Body of pancreas (tissue), 4 donors: ENCODE results near the gene KRTAP4-2. TPM values are rescaled to one million over a fixed set of nuclear protein-coding genes. Genes with fewer than 3 reads are reported as not detected.
"Not testable (repeated sequence)": the region's sequence is repeated elsewhere in the genome, so short reads cannot be mapped to it uniquely, and the experiment has no call there.

Experiments
- ATAC-seq: fragments of 150-250 bp; one replicate; pipeline ENCODE4 v1.9.1; 2016
- DNase-seq, 4 donors: peaks; one replicate each; pipeline ENCODE4 v3.0.0-alpha.2; 2019
- H3K27ac ChIP-seq, 4 donors: fragments of 200-600 bp; sonication (generic); 1 replicate in 3 of 4; 2 replicates in 1 of 4; pipeline versions ENCODE4 v1.5.1 to v1.6.1; 2016 to 2019; ENCODE audit warnings: mild to moderate bottlenecking in 1 of 4, mixed read lengths in 1 of 4, moderate library complexity in 1 of 4
- H3K27me3 ChIP-seq, 2 donors: fragments of 200-600 bp; sonication (generic); one replicate each; pipeline ENCODE4 v1.6.0; 2016; ENCODE audit warnings: mild to moderate bottlenecking in 1 of 2
- H3K36me3 ChIP-seq, 2 donors: fragments of 200-600 bp; sonication (generic); replicated peaks in 1 of 2; 2 replicates each; pipeline ENCODE4 v1.5.1; 2016; ENCODE audit warnings: low read depth in 2 of 2; ENCODE audit not compliant: insufficient read depth in 1 of 2
- H3K4me1 ChIP-seq: fragments of 200-600 bp; sonication (generic); one replicate; pipeline ENCODE4 v1.6.0; 2016
- H3K4me3 ChIP-seq, 2 donors: fragments of 200-600 bp; sonication (generic); 1 replicate in 1 of 2; 2 replicates in 1 of 2; pipeline ENCODE4 v1.5.1; 2016 to 2019
- H3K9me3 ChIP-seq, 3 donors: fragments of 200-600 bp; sonication (generic); 1 replicate in 2 of 3; 2 replicates in 1 of 3; pipeline ENCODE4 v1.5.1; 2016
- CTCF ChIP-seq, 7 experiments: fragments of 450-650 bp in 4 of 7; fragments of 200-600 bp in 3 of 7; sonication (generic) in 3 of 7; IDR thresholded peaks; one replicate each; pipeline ENCODE4 v1.5.1; 2016 to 2019; ENCODE audit warnings: antibody characterized with exemption in 7 of 7
- POLR2A ChIP-seq, 3 donors: fragments of 450-650 bp; IDR thresholded peaks; one replicate each; pipeline ENCODE4 v1.6.1; 2016; ENCODE audit warnings: antibody characterized with exemption in 3 of 3, mild to moderate bottlenecking in 2 of 3
- WGBS, 2 donors: methylation state at CpG; one replicate each; pipeline ENCODE4 v1.1.5; 2017; 5-methylcytosine and 5-hydroxymethylcytosine counted together
- intact Hi-C: fragments of 100-400 bp; cut with DNase I; formaldehyde crosslinking; loops from one replicate; pipeline ENCODE4 v1.15.1; 2023
- total RNA-seq, 2 donors: library from RNA; depleted of rRNA; stranded (reverse); fragments of >200 nt; gene quantifications; one replicate each; pipeline ENCODE4 v1.1.0, GENCODE V29; 2016

KRTAP4-2 gene
- total RNA-seq, 2 donors from 2014 or later: not detected

GRCh38 chr17:41145261-41145660, 32.8 kb downstream of the KRTAP4-2 start:
- H3K36me3 ChIP-seq: no peaks in the 10 kb centered on the region
- ATAC-seq: no peak

GRCh38 chr17:41144846-41145245, 33.2 kb downstream of the KRTAP4-2 start:
- ATAC-seq: no peak

More at GRCh38 chr17:41145261-41145660, 32.8 kb downstream of the KRTAP4-2 start:
- Histone ChIP-seq H3K27ac (no peak overlapping the region), H3K4me1 (no peaks in the 10 kb centered on the region), H3K4me3 (no peak overlapping the region), H3K9me3 (no peaks in the 10 kb centered on the region), H3K27me3 (no peaks in the 10 kb centered on the region)
- TF ChIP-seq CTCF (IDR thresholded peaks at IDR 0.05) (no peak), POLR2A (IDR thresholded peaks at IDR 0.05) (no peak)
- intact Hi-C loops: no loop called here
- 54 to 70% methylated on average over 2 of the region's 2 CpGs for WGBS, 2 donors
- DNase-seq: no peak

GRCh38 chr17:41141361-41141760, 36.7 kb downstream of the KRTAP4-2 start:
- Histone ChIP-seq H3K36me3 (no peaks in the 10 kb centered on the region), H3K27me3 (no peaks in the 10 kb centered on the region), H3K4me3 (no peak overlapping the region), H3K27ac (no peak overlapping the region), H3K9me3 (no peaks in the 10 kb centered on the region), H3K4me1 (no peaks in the 10 kb centered on the region)
- TF ChIP-seq CTCF (IDR thresholded peaks at IDR 0.05) (no peak), POLR2A (IDR thresholded peaks at IDR 0.05) (no peak)
- intact Hi-C loops: no loop called here
- DNase-seq (no peak), ATAC-seq (no peak)

More at GRCh38 chr17:41144846-41145245, 33.2 kb downstream of the KRTAP4-2 start:
- Histone ChIP-seq H3K36me3 (no peaks in the 10 kb centered on the region), H3K4me3 (no peak overlapping the region), H3K27me3 (no peaks in the 10 kb centered on the region), H3K27ac (no peak overlapping the region), H3K9me3 (no peaks in the 10 kb centered on the region), H3K4me1 (no peaks in the 10 kb centered on the region)
- DNase-seq: no peak
- intact Hi-C loops: no loop called here
- TF ChIP-seq CTCF (IDR thresholded peaks at IDR 0.05) (no peak), POLR2A (IDR thresholded peaks at IDR 0.05) (no peak)
- 77 to 79% methylated on average over 1 of the region's 1 CpG for WGBS, 2 donors

GRCh38 chr17:41140360-41141131, 37.5 kb downstream of the KRTAP4-2 start, which contains the start of gene KRTAP4-6:
TSS of gene KRTAP4-6 (minus strand) at chr17:41140544. CDS start at chr17:41140487, 57 bp downstream.
- intact Hi-C loops: no loop called here
- DNase-seq: no peak
- H3K36me3 ChIP-seq: no peaks in the 10 kb centered on the region
- no peak for TF ChIP-seq CTCF (IDR thresholded peaks at IDR 0.05)
- TF ChIP-seq POLR2A (IDR thresholded peaks at IDR 0.05): no peak
- H3K4me1 ChIP-seq: no peaks in the 10 kb centered on the region
- H3K27ac ChIP-seq: no peak within 1 kb of the TSS
- H3K4me3 ChIP-seq: no peak within 1 kb of the TSS
- no peaks in the 10 kb centered on the region for H3K27me3 ChIP-seq
- ATAC-seq: no peak
- no peaks in the 10 kb centered on the region for H3K9me3 ChIP-seq
- 68 to 72% methylated on average over 5 to 6 of the region's 6 CpGs for WGBS, 2 donors

- DNase-seq, H3K27me3 ChIP-seq, H3K4me3 ChIP-seq, H3K36me3 ChIP-seq, ATAC-seq, H3K9me3 ChIP-seq, H3K27ac ChIP-seq, H3K4me1 ChIP-seq, intact Hi-C loops: not testable (repeated sequence)
- 78 to 83% methylated on average over 11 to 12 of the region's 12 CpGs for WGBS, 2 donors
Observed at GRCh38 chr17:41139865-41140264, 38.2 kb downstream of the KRTAP4-2 start.
